HCEC 1CT (cell line): ENCODE results near the gene ANGEL1.

Experiments
- DNase-seq: peaks from one replicate; pipeline ENCODE4 v3.0.0-alpha.2; 2017

Gene ANGEL1

GRCh38 chr14:76812422-76813383 is at the start of gene ANGEL1:
TSS of gene ANGEL1 (minus strand) at chr14:76812882. CDS start at chr14:76812827, 55 bp downstream.
- DNase-seq = peak; percentile 86

GRCh38 chr14:76861574-76862255 is 49.0 kb upstream of the ANGEL1 start:
- no peak for DNase-seq

GRCh38 chr14:76856769-76857168 is 44.1 kb upstream of the ANGEL1 start:
- no peak for DNase-seq

GRCh38 chr14:76855066-76855465 is 42.4 kb upstream of the ANGEL1 start:
- DNase-seq = no peak

GRCh38 chr14:76848879-76849278 is 36.2 kb upstream of the ANGEL1 start:
- no peak for DNase-seq

- no peak for DNase-seq
Measured at GRCh38 chr14:76846331-76847047, 33.8 kb upstream of the ANGEL1 start.

GRCh38 chr14:76844223-76844622 is 31.5 kb upstream of the ANGEL1 start:
- DNase-seq = peak; percentile 29

- no peak for DNase-seq
Measured at GRCh38 chr14:76842414-76842813, 29.7 kb upstream of the ANGEL1 start.

- no peak for DNase-seq
Measured at GRCh38 chr14:76837524-76837923, 24.8 kb upstream of the ANGEL1 start.

GRCh38 chr14:76836029-76836630 is 23.4 kb upstream of the ANGEL1 start:
- no peak for DNase-seq

GRCh38 chr14:76834241-76834661 is 21.6 kb upstream of the ANGEL1 start:
- no peak for DNase-seq

GRCh38 chr14:76833011-76833410 is 20.3 kb upstream of the ANGEL1 start:
- DNase-seq = no peak

- DNase-seq = no peak
Measured at GRCh38 chr14:76832503-76832988, 19.9 kb upstream of the ANGEL1 start.

- DNase-seq = no peak
Measured at GRCh38 chr14:76830556-76830955, 17.9 kb upstream of the ANGEL1 start.

GRCh38 chr14:76829650-76830421 is 17.2 kb upstream of the ANGEL1 start:
- DNase-seq = no peak

- DNase-seq = no peak
Measured at GRCh38 chr14:76829013-76829365, 16.3 kb upstream of the ANGEL1 start.

GRCh38 chr14:76828339-76829012 is 15.8 kb upstream of the ANGEL1 start:
- no peak for DNase-seq

GRCh38 chr14:76827696-76828296 is 15.1 kb upstream of the ANGEL1 start:
- no peak for DNase-seq

- DNase-seq = no peak
Measured at GRCh38 chr14:76826122-76826521, 13.4 kb upstream of the ANGEL1 start, which contains the start of gene LRRC74A. TSS of gene LRRC74A (plus strand) at chr14:76826408. CDS start at chr14:76826698, 290 bp downstream.

GRCh38 chr14:76820700-76821099 is 8.0 kb upstream of the ANGEL1 start:
- no peak for DNase-seq
